T-cell (primary cell): ENCODE results near the gene REXO1. TPM values are rescaled to one million over a fixed set of nuclear protein-coding genes. Genes with fewer than 3 reads are reported as not detected.

Experiments used
- ATAC-seq, 4 experiments: fragments of 200-7000 bp in 3 of 4; fragments of 150-1000 bp in 1 of 4; cut with Tn5 transposase; replicated peaks in 1 of 4; 1 replicate in 3 of 4; 2 replicates in 1 of 4; pipeline ENCODE4 v1.10.0; 2021; ENCODE audit warnings: moderate library complexity in 3 of 4, mild to moderate bottlenecking in 2 of 4, moderate number of reproducible peaks in 1 of 4
- CTCF ChIA-PET, 2 donors: fragments of 300-600 bp; sonication (Branson Sonifier 250); formaldehyde crosslinking; loops; one replicate each; lab custom pipeline; 2022; ENCODE audit warnings: antibody characterized with exemption in 2 of 2; lab: Charles Lee
- POLR2A ChIA-PET, 2 donors: fragments of 300-600 bp; sonication (Branson Sonifier 250); formaldehyde crosslinking; loops; one replicate each; lab custom pipeline; 2022; ENCODE audit warnings: antibody characterized with exemption in 2 of 2; lab: Charles Lee
- DNase-seq, 35 experiments: peaks; one replicate each; pipeline versions ENCODE4 v3.0.0 to v3.0.0-alpha.2; 2013 to 2023
- H3K27ac ChIP-seq: one replicate; pipeline ENCODE4 v1.5.1; 2013; ENCODE audit warnings: low read length
- H3K27me3 ChIP-seq, 2 experiments: replicated peaks in 1 of 2; 1 replicate in 1 of 2; 2 replicates in 1 of 2; pipeline versions ENCODE4 v1.6.1 to v1.7.0; 2013; ENCODE audit warnings: low read length in 1 of 2, mixed read lengths in 1 of 2; ENCODE audit not compliant: control insufficient read depth in 2 of 2, insufficient read depth in 2 of 2; ENCODE audit errors: extremely low read depth in 1 of 2
- H3K36me3 ChIP-seq, 2 donors: 1 replicate in 1 of 2; 2 replicates in 1 of 2; pipeline versions ENCODE4 v1.6.1 to v1.7.0; 2013; ENCODE audit warnings: low read length in 1 of 2; ENCODE audit not compliant: control insufficient read depth in 2 of 2, insufficient read depth in 1 of 2; ENCODE audit errors: extremely low read depth in 1 of 2
- H3K4me1 ChIP-seq, 2 experiments: 1 replicate in 1 of 2; 2 replicates in 1 of 2; pipeline versions ENCODE4 v1.6.1 to v1.7.0; 2013; ENCODE audit warnings: low read length in 2 of 2, mixed read lengths in 1 of 2; ENCODE audit not compliant: insufficient read depth in 2 of 2, control insufficient read depth in 1 of 2; ENCODE audit errors: extremely low read depth in 1 of 2
- H3K4me3 ChIP-seq, 2 donors: 1 replicate in 1 of 2; 2 replicates in 1 of 2; pipeline versions ENCODE4 v1.5.1 to v1.7.0; 2013; ENCODE audit warnings: mild to moderate bottlenecking in 2 of 2, low read length in 1 of 2, moderate library complexity in 1 of 2; ENCODE audit not compliant: control insufficient read depth in 1 of 2; ENCODE audit errors: extremely low read depth in 1 of 2
- H3K9me3 ChIP-seq: 2 replicates; pipeline ENCODE4 v1.7.0; 2013
- H3K27ac Mint-ChIP-seq, 2 donors: one replicate each; pipeline ENCODE4 v1.8.0; 2020 to 2021; ENCODE audit warnings: mild to moderate bottlenecking in 2 of 2, mixed read lengths in 2 of 2
- H3K27me3 Mint-ChIP-seq, 2 donors: one replicate each; pipeline ENCODE4 v1.8.0; 2021 to 2022; ENCODE audit warnings: mixed read lengths in 2 of 2
- H3K36me3 Mint-ChIP-seq: one replicate; pipeline ENCODE4 v1.8.0; 2021; ENCODE audit warnings: mixed read lengths
- H3K4me1 Mint-ChIP-seq, 3 donors: one replicate each; pipeline ENCODE4 v1.8.0; 2020 to 2022; ENCODE audit warnings: mixed read lengths in 3 of 3, mild to moderate bottlenecking in 1 of 3
- H3K4me3 Mint-ChIP-seq, 3 donors: one replicate each; pipeline ENCODE4 v1.8.0; 2020 to 2022; ENCODE audit warnings: mild to moderate bottlenecking in 3 of 3, mixed read lengths in 3 of 3, moderate library complexity in 3 of 3
- H3K9me3 Mint-ChIP-seq, 3 donors: one replicate each; pipeline ENCODE4 v1.8.0; 2020 to 2022; ENCODE audit warnings: mixed read lengths in 3 of 3
- WGBS: methylation state at CpG from one replicate; pipeline ENCODE4 v1.1.5; 2013; ENCODE audit warnings: missing lambda C conversion rate; ENCODE audit not compliant: insufficient coverage; 5-methylcytosine and 5-hydroxymethylcytosine counted together
- total RNA-seq, 35 experiments: library from RNA in 6 of 35; stranded (reverse) in 6 of 35; fragments of 120-200 nt in 1 of 35; gene quantifications; one replicate each; pipeline versions ENCODE4 v1.2.1 to v1.2.4 and lab custom pipeline; 2013 to 2026

REXO1 gene
- total RNA-seq, 5 donors from 2014 or later (not counting 1 experiment from before 2014, with no cell fraction given): 68.4 to 97.5 (median 78.7) TPM

DNA sequence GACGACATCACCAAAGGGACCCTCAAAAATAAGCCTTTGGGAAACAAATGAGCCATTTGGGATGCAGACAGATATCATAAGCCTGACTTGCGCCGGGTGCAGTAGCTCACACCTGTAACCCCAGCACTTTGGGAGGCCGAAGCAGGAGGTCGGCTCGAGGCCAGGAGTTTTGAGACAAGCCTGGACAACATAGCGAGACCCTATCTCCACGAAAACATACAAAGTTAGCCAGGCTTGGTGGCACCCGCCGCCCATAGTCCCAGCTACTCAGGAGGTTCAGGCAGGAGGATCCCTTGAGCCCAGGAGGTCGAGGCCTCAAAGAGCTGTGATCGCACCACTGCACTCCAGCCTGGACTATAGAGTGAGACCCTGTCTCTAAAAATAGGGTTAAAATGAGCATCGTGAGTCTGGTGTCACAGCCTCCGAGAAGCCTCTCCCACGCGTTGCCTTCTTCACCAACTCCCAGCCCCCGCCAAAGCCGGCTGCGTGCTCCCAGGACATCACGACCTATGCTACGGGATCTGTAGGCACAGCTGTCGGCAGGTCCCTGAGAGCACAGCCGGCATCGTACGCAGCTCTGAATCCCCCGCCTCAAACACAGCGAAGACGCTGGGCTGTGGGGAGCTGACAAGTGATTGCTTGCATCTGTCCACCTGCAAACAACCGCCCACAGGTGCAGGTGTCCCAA is 1.6 kb downstream of the REXO1 start:
- Mint-ChIP-seq H3K36me3 (no peaks in the 10 kb centered on the region), H3K27me3 (no peaks in the 10 kb centered on the region), H3K27ac (peak overlapping the region; percentile 89 to 90), H3K4me3 (peak overlapping the region; percentile 84 to 90 (median 84)), H3K9me3 (no peaks in the 10 kb centered on the region), H3K4me1 (peaks cover 50 to 73% (median 72%) of the 10 kb centered on the region in 3 donors)
- DNase-seq: no peak
- WGBS: 87% methylated on average over 29 of the region's 29 CpGs
- peaks cover 0 to 17% of the 10 kb centered on the region in 2 donors for H3K36me3 ChIP-seq
- ATAC-seq: no peak
- H3K4me3 ChIP-seq: peak overlapping the region in 1 of 2 donors; percentile 81
- H3K27me3 ChIP-seq: no peaks in the 10 kb centered on the region
- H3K27ac ChIP-seq: no peak overlapping the region
- no peaks in the 10 kb centered on the region for H3K9me3 ChIP-seq
- peaks cover 13 to 81% of the 10 kb centered on the region in 2 experiments for H3K4me1 ChIP-seq
- POLR2A ChIA-PET: interaction anchor here in 1 of 2 donors (0.6 kb wide), 1 partner anchor 86 kb away, joined by 4 read pairs; no protein-coding TSS in a partner anchor
- CTCF ChIA-PET: no interaction called here

- WGBS: 94% methylated on average over 11 of the region's 11 CpGs
- H3K4me1 Mint-ChIP-seq: peaks cover 53 to 73% (median 71%) of the 10 kb centered on the region in 3 donors
- peaks cover 13 to 80% of the 10 kb centered on the region in 2 experiments for H3K4me1 ChIP-seq
- ATAC-seq: no peak
- H3K9me3 Mint-ChIP-seq: no peaks in the 10 kb centered on the region
- H3K27me3 ChIP-seq: no peaks in the 10 kb centered on the region
- H3K4me3 ChIP-seq: no peak overlapping the region
- H3K36me3 ChIP-seq: peaks cover 0 to 17% of the 10 kb centered on the region in 2 donors
- no peak for DNase-seq
- H3K4me3 Mint-ChIP-seq: peak overlapping the region; percentile 31 to 84 (median 84)
- no peaks in the 10 kb centered on the region for H3K36me3 Mint-ChIP-seq
- H3K27ac Mint-ChIP-seq: no peak overlapping the region
- ChIA-PET POLR2A (no interaction called here), CTCF (no interaction called here)
- H3K27ac ChIP-seq: no peak overlapping the region
- no peaks in the 10 kb centered on the region for H3K9me3 ChIP-seq
- no peaks in the 10 kb centered on the region for H3K27me3 Mint-ChIP-seq
These were observed 2.6 kb downstream of the REXO1 start for GRCh38 chr19:1845642-1846041.

GRCh38 chr19:1845125-1845515 is 3.2 kb downstream of the REXO1 start:
- H3K9me3 Mint-ChIP-seq: no peaks in the 10 kb centered on the region
- CTCF ChIA-PET: interaction anchor here in 1 of 2 donors (0.5 kb wide), 1 partner anchor 9 kb away, joined by 9 read pairs; no protein-coding TSS in a partner anchor
- H3K27me3 ChIP-seq: no peaks in the 10 kb centered on the region
- H3K4me3 Mint-ChIP-seq: peak overlapping the region in 2 of 3 donors; percentile 13
- no peaks in the 10 kb centered on the region for H3K27me3 Mint-ChIP-seq
- H3K4me1 Mint-ChIP-seq: peaks cover 50 to 75% (median 72%) of the 10 kb centered on the region in 3 donors
- 97% methylated on average over 15 of the region's 16 CpGs for WGBS
- H3K36me3 ChIP-seq: peaks cover 0 to 19% of the 10 kb centered on the region in 2 donors
- POLR2A ChIA-PET: no interaction called here
- H3K36me3 Mint-ChIP-seq: no peaks in the 10 kb centered on the region
- no peaks in the 10 kb centered on the region for H3K9me3 ChIP-seq
- H3K4me3 ChIP-seq: no peak overlapping the region
- H3K4me1 ChIP-seq: peaks cover 13 to 80% of the 10 kb centered on the region in 2 experiments
- no peak for DNase-seq
- no peak overlapping the region for H3K27ac ChIP-seq
- no peak for ATAC-seq
- no peak overlapping the region for H3K27ac Mint-ChIP-seq

DNA sequence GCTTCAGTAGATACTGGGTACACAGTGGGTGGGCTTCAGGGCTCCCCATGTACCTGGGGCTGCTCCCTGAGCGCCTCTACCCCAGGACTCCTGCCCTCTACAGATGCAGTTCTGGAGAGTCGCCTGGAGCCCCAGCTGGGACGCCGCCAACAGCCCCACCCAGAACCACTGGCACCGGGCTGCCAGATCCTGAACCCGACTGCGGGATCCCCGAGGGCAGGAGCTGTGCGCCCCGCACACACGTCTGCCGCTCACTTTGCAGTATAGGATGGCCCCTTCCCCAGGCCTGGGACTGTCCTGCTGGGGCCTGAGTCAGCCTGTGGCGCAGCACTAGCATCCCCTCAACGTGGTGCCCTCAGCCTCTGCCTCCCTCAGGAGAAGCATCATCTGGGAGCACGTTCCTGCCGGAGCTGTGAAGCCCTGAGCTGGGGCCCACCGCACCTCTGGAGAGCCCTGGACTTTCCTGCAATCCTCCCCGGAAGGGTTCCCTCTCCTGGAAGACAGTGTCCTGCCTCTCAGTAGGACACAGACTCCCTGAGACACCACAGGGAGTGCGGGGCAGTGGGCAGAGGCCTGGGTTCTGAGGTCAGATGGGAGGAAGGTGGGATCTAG is 3.7 kb downstream of the REXO1 start:
- 91% methylated on average over 17 of the region's 19 CpGs for WGBS
- no peaks in the 10 kb centered on the region for H3K27me3 ChIP-seq
- no peaks in the 10 kb centered on the region for H3K9me3 ChIP-seq
- ChIA-PET POLR2A (no interaction called here), CTCF (interaction anchor here in 1 of 2 donors (0.5 kb wide), 1 partner anchor 8 kb away, joined by 9 read pairs; no protein-coding TSS in a partner anchor)
- no peak overlapping the region for H3K27ac ChIP-seq
- peak overlapping the region in 2 of 3 donors; percentile 13 for H3K4me3 Mint-ChIP-seq
- H3K9me3 Mint-ChIP-seq: no peaks in the 10 kb centered on the region
- H3K4me1 ChIP-seq: peaks cover 13 to 81% of the 10 kb centered on the region in 2 experiments
- H3K27ac Mint-ChIP-seq: no peak overlapping the region
- no peak overlapping the region for H3K4me3 ChIP-seq
- DNase-seq (no peak), ATAC-seq (no peak)
- peaks cover 51 to 76% (median 73%) of the 10 kb centered on the region in 3 donors for H3K4me1 Mint-ChIP-seq
- peaks cover under 1 to 21% of the 10 kb centered on the region in 2 donors for H3K36me3 ChIP-seq
- H3K36me3 Mint-ChIP-seq: no peaks in the 10 kb centered on the region
- H3K27me3 Mint-ChIP-seq: no peaks in the 10 kb centered on the region

DNA sequence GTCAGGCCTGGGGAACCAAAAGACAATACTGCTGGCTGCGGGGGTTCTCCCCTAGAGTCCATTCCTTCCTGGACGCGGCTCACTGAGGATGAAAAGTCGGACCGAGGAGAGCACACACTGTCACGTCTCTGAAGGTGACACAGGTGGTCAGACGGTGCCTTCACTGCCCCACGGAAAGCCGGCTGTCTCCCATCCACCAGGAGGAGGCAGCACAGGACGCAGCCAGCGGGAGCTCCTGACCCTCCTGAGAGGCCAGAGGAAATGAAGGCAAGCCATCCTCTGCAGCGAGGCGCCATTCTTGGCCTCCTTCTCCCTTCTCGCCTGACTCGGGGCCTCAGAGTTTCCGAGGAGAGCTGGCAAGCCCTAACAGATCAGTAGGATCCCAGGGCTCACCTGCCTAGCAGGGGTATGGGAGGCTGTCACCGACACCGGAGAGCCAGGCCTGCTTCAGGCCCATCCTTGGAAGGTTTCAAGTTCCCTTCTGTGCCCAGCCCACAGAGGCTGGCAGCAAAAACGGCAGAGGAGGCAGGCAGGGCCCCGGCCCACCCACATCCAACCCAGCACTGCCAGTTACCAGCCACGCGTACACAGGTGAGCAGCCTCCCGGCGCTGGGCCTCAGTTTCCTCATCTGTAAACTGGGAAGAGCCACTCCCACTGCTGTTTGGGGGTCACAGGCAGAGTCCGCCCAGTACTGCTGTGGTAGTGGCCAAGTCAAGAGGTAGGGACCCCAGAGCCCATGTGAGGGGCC is 4.5 kb downstream of the REXO1 start:
- no peaks in the 10 kb centered on the region for H3K27me3 Mint-ChIP-seq
- DNase-seq (no peak), ATAC-seq (no peak)
- Histone ChIP-seq H3K27ac (no peak overlapping the region), H3K27me3 (no peaks in the 10 kb centered on the region), H3K4me3 (no peak overlapping the region), H3K4me1 (peaks cover 13 to 79% of the 10 kb centered on the region in 2 experiments), H3K9me3 (no peaks in the 10 kb centered on the region), H3K36me3 (peaks cover 3 to 24% of the 10 kb centered on the region in 2 donors)
- ChIA-PET CTCF (no interaction called here), POLR2A (interaction anchor here in 1 of 2 donors (0.6 kb wide), 1 partner anchor 56 kb away, joined by 4 read pairs; no protein-coding TSS in a partner anchor)
- H3K27ac Mint-ChIP-seq: no peak overlapping the region
- H3K9me3 Mint-ChIP-seq: no peaks in the 10 kb centered on the region
- H3K4me3 Mint-ChIP-seq: peak overlapping the region in 1 of 3 donors; percentile 24
- no peaks in the 10 kb centered on the region for H3K36me3 Mint-ChIP-seq
- H3K4me1 Mint-ChIP-seq: peaks cover 55 to 76% (median 70%) of the 10 kb centered on the region in 3 donors
- WGBS: 88% methylated on average over 20 of the region's 25 CpGs

DNA sequence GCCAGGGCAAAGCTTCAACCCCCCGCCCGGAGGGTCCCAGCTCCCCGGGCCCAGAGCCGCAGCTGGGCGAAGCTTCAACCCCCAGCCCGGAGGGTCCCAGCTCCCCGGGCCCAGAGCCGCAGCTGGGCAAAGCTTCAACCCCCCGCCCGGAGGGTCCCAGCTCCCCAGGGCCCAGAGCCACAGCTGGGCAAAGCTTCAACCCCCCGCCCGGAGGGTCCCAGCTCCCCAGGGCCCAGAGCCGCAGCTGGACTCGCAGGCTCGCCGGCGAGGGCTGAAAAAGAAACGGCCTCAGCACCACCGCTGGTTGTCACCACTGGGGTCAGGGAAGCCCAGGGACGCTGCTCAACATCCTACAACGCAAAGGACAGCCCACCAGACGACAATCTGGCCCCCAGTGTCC is 5.2 kb downstream of the REXO1 start:
- H3K9me3 ChIP-seq: no peaks in the 10 kb centered on the region
- H3K27me3 Mint-ChIP-seq: no peaks in the 10 kb centered on the region
- no peaks in the 10 kb centered on the region for H3K27me3 ChIP-seq
- H3K36me3 Mint-ChIP-seq: no peaks in the 10 kb centered on the region
- H3K36me3 ChIP-seq: peaks cover 3 to 24% of the 10 kb centered on the region in 2 donors
- H3K4me3 ChIP-seq: no peak overlapping the region
- H3K4me3 Mint-ChIP-seq: peak overlapping the region in 1 of 3 donors; percentile 1
- H3K9me3 Mint-ChIP-seq: no peaks in the 10 kb centered on the region
- ATAC-seq (no peak), DNase-seq (no peak)
- no peak overlapping the region for H3K27ac Mint-ChIP-seq
- H3K4me1 Mint-ChIP-seq: peaks cover 55 to 78% (median 72%) of the 10 kb centered on the region in 3 donors
- H3K4me1 ChIP-seq: peaks cover 13 to 79% of the 10 kb centered on the region in 2 experiments
- ChIA-PET CTCF (no interaction called here), POLR2A (no interaction called here)
- H3K27ac ChIP-seq: no peak overlapping the region
- 96% methylated on average over 16 of the region's 22 CpGs for whole genome bisulfite sequencing
